CD14-positive monocyte (primary cell): ENCODE results near the gene SH3RF1. TPM values are rescaled to one million over a fixed set of nuclear protein-coding genes. Genes with fewer than 3 reads are reported as not detected.
A peak's percentile ranks its signal among the peaks of the same experiment; 100 is the strongest.

Experiments used
- DNase-seq, 3 donors: peaks; one replicate each; pipeline ENCODE4 v3.0.0-alpha.2; 2011 to 2022
- H2AFZ ChIP-seq: 2 replicates; pipeline ENCODE4 v1.6.0; 2012; ENCODE audit warnings: mild to moderate bottlenecking, low read depth, low read length, inconsistent platforms; ENCODE audit not compliant: insufficient read depth, poor library complexity, severe bottlenecking
- H3K27ac ChIP-seq, 2 donors: 1 replicate in 1 of 2; 2 replicates in 1 of 2; pipeline ENCODE4 v1.5.1; 2012 to 2013; ENCODE audit warnings: low read length in 2 of 2, control low read depth in 1 of 2, inconsistent platforms in 1 of 2, low read depth in 1 of 2, mild to moderate bottlenecking in 1 of 2
- H3K27me3 ChIP-seq, 2 donors: one replicate each; pipeline versions ENCODE4 v1.6.0 to v1.6.1; 2011 to 2013; ENCODE audit warnings: low read length in 2 of 2; ENCODE audit not compliant: control insufficient read depth in 2 of 2, insufficient read depth in 2 of 2
- H3K36me3 ChIP-seq, 2 donors: replicated peaks in 1 of 2; 1 replicate in 1 of 2; 2 replicates in 1 of 2; pipeline versions ENCODE4 v1.5.1 to v1.6.1; 2012 to 2013; ENCODE audit warnings: low read length in 2 of 2, control low read depth in 1 of 2, inconsistent platforms in 1 of 2, mild to moderate bottlenecking in 1 of 2; ENCODE audit not compliant: insufficient read depth in 2 of 2, control insufficient read depth in 1 of 2
- H3K4me1 ChIP-seq, 2 donors: 1 replicate in 1 of 2; 2 replicates in 1 of 2; pipeline versions ENCODE4 v1.5.1 to v1.6.1; 2012 to 2013; ENCODE audit warnings: low read length in 2 of 2, control low read depth in 1 of 2, inconsistent platforms in 1 of 2, mild to moderate bottlenecking in 1 of 2, moderate library complexity in 1 of 2; ENCODE audit not compliant: insufficient read depth in 2 of 2, control insufficient read depth in 1 of 2
- H3K4me2 ChIP-seq: replicated peaks from 2 replicates; pipeline ENCODE3; 2012; ENCODE audit warnings: low read length, moderate library complexity, mild to moderate bottlenecking; ENCODE audit not compliant: poor library complexity, severe bottlenecking; ENCODE audit errors: extremely low read depth
- H3K4me3 ChIP-seq, 3 experiments: fragments of 200-600 bp in 1 of 3; sonication (generic) in 1 of 3; replicated peaks in 1 of 3; 1 replicate in 2 of 3; 2 replicates in 1 of 3; pipeline ENCODE4 v1.5.1; 2011 to 2013; ENCODE audit warnings: low read length in 3 of 3, mild to moderate bottlenecking in 3 of 3, control low read depth in 2 of 3, low read depth in 2 of 3, inconsistent platforms in 1 of 3, moderate library complexity in 1 of 3
- H3K79me2 ChIP-seq: 2 replicates; pipeline ENCODE4 v1.6.0; 2012; ENCODE audit warnings: mild to moderate bottlenecking, control low read depth, inconsistent platforms, low read length, moderate library complexity; ENCODE audit not compliant: insufficient read depth
- H3K9ac ChIP-seq: 2 replicates; pipeline ENCODE4 v1.6.0; 2017; ENCODE audit warnings: low read length, mild to moderate bottlenecking; ENCODE audit not compliant: insufficient read depth, poor library complexity, severe bottlenecking
- H3K9me3 ChIP-seq, 2 donors: replicated peaks in 1 of 2; 1 replicate in 1 of 2; 2 replicates in 1 of 2; pipeline versions ENCODE4 v1.5.1 to v1.6.1; 2012 to 2013; ENCODE audit warnings: low read length in 2 of 2, control low read depth in 1 of 2; ENCODE audit not compliant: control insufficient read depth in 1 of 2, insufficient read depth in 1 of 2
- H4K20me1 ChIP-seq: 2 replicates; pipeline ENCODE4 v1.6.0; 2012; ENCODE audit warnings: mild to moderate bottlenecking, low read length, control low read depth, moderate library complexity; ENCODE audit not compliant: insufficient read depth
- H3K27ac Mint-ChIP-seq, 7 donors: one replicate each; pipeline ENCODE4 v1.8.0; 2020; ENCODE audit warnings: mild to moderate bottlenecking in 7 of 7, mixed read lengths in 7 of 7, moderate library complexity in 6 of 7, inconsistent platforms in 2 of 7
- H3K27me3 Mint-ChIP-seq, 3 donors: one replicate each; pipeline ENCODE4 v1.8.0; 2021 to 2022; ENCODE audit warnings: low read depth in 3 of 3, mild to moderate bottlenecking in 3 of 3, mixed read lengths in 3 of 3, moderate library complexity in 3 of 3, inconsistent platforms in 1 of 3
- H3K36me3 Mint-ChIP-seq, 2 donors: one replicate each; pipeline ENCODE4 v1.8.0; 2020; ENCODE audit warnings: mixed read lengths in 2 of 2, inconsistent platforms in 1 of 2, mild to moderate bottlenecking in 1 of 2
- H3K4me1 Mint-ChIP-seq: one replicate; pipeline ENCODE4 v1.8.0; 2020; ENCODE audit warnings: mild to moderate bottlenecking, mixed read lengths
- H3K4me3 Mint-ChIP-seq, 2 donors: one replicate each; pipeline ENCODE4 v1.8.0; 2020; ENCODE audit warnings: mild to moderate bottlenecking in 2 of 2, mixed read lengths in 2 of 2, moderate library complexity in 1 of 2
- H3K9me3 Mint-ChIP-seq, 7 donors: one replicate each; pipeline ENCODE4 v1.8.0; 2020 to 2022; ENCODE audit warnings: mixed read lengths in 7 of 7, mild to moderate bottlenecking in 6 of 7, moderate library complexity in 6 of 7, inconsistent platforms in 2 of 7
- WGBS: methylation state at CpG from one replicate; pipeline ENCODE4 v1.1.5; 2013; ENCODE audit warnings: missing lambda C conversion rate; ENCODE audit not compliant: insufficient coverage; 5-methylcytosine and 5-hydroxymethylcytosine counted together
- intact Hi-C, 2 donors: fragments of 100-400 bp; cut with micrococcal nuclease; formaldehyde crosslinking; loops; one replicate each; pipeline versions ENCODE4 v1.15.0 to v1.15.1; 2023
- polyA plus RNA-seq, 3 donors: library from polyadenylated mRNA; depleted of rRNA in 1 of 3; unstranded in 2 of 3; stranded (reverse) in 1 of 3; fragments of 300-500 nt in 2 of 3; fragments of >200 nt in 1 of 3; fragmentation: Illumina TruSeq in 2 of 3; gene quantifications; 1 replicate in 2 of 3; 2 replicates in 1 of 3; pipeline ENCODE4 v1.2.3, GENCODE V29; 2012 to 2021
- TF ChIP-seq, protein P1 (sequence below): fragments of 200-600 bp; IDR thresholded peaks from one replicate; pipeline ENCODE4 v1.8.0; 2022; ENCODE audit warnings: antibody characterized with exemption, mild to moderate bottlenecking

The SH3RF1 gene
- polyA plus RNA-seq, 3 donors, result 3.1 to 4.7 (median 4.4) TPM

DNA sequence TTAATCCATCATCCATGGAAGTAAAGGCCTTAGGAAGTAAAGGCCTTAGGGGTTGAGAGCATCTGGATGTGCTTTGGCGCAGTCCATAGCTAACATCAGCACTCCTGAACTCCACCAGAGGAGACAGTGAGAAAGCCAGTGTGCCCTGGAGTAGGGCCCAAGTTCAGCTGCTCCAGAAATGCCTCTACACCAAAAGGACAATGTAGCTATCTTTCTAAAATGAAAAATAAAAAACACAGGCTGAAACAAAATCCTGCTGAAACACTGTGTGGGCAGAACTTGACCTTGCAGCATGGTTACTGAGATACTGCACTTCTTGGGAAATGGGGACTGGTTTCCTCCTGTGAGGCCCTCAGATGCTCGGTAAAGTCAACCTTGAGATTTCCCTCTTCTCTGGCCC, 29.3 kb downstream of the SH3RF1 start:
- Mint-ChIP-seq H3K4me3 (no peak overlapping the region), H3K36me3 (peaks cover 2 to 6% of the 10 kb centered on the region in 2 donors), H3K27ac (peak overlapping the region in 2 of 7 donors; percentile 46), H3K27me3 (no peaks in the 10 kb centered on the region), H3K4me1 (peaks cover 28% of the 10 kb centered on the region), H3K9me3 (no peaks in the 10 kb centered on the region)
- Histone ChIP-seq H3K9me3 (no peaks in the 10 kb centered on the region), H3K9ac (no peak overlapping the region), H3K27ac (no peak overlapping the region), H3K79me2 (peaks cover 64% of the 10 kb centered on the region), H4K20me1 (peaks cover 9% of the 10 kb centered on the region), H3K27me3 (no peaks in the 10 kb centered on the region), H3K36me3 (no peaks in the 10 kb centered on the region), H2AFZ (no peak overlapping the region), H3K4me1 (peaks cover 14 to 21% of the 10 kb centered on the region in 2 donors), H3K4me2 (no peak overlapping the region), H3K4me3 (no peak overlapping the region)
- DNase-seq, result no peak
- intact Hi-C loops, result no loop called here
- TF ChIP-seq, protein P1, sequence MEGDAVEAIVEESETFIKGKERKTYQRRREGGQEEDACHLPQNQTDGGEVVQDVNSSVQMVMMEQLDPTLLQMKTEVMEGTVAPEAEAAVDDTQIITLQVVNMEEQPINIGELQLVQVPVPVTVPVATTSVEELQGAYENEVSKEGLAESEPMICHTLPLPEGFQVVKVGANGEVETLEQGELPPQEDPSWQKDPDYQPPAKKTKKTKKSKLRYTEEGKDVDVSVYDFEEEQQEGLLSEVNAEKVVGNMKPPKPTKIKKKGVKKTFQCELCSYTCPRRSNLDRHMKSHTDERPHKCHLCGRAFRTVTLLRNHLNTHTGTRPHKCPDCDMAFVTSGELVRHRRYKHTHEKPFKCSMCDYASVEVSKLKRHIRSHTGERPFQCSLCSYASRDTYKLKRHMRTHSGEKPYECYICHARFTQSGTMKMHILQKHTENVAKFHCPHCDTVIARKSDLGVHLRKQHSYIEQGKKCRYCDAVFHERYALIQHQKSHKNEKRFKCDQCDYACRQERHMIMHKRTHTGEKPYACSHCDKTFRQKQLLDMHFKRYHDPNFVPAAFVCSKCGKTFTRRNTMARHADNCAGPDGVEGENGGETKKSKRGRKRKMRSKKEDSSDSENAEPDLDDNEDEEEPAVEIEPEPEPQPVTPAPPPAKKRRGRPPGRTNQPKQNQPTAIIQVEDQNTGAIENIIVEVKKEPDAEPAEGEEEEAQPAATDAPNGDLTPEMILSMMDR, result no peak
- WGBS, result 33% methylated on average over 1 of the region's 2 CpGs

DNA sequence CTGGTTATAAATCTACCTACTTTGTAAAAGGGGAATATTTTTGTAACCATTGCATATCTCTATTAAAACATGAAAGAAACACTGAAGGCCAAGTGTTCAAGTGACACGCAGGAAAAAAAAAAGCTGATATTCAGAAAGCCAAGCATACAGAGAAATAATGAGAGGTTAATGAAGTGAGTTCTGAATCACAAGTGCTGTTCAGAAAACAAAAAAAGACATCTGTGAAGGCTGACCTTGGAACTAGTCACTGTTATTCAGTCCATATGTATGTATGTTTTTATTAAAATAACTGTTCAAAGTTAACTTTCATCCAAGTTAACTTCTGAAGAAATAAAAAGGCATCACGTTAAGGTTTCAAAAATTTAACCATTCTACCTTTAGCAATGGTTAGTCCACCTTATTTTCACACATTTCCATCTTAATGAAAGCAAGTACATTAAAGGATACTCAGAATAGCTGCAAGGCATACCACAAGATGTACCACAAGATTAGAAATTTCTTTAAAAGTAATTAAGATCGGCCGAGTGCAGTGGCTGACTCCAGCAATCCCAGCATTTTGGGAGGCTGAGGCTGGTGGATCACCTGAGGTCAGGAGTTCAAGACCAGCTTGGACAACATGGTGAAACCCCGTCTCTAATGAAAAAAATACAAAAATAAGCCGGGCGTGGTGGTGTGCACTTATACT, 31.4 kb downstream of the SH3RF1 start:
- H3K27ac Mint-ChIP-seq, result peak overlapping the region in 1 of 7 donors; percentile 26
- intact Hi-C loops, result no loop called here
- Histone ChIP-seq H4K20me1 (peaks cover 9% of the 10 kb centered on the region), H3K27ac (no peak overlapping the region), H3K79me2 (peaks cover 65% of the 10 kb centered on the region), H3K4me3 (no peak overlapping the region), H3K27me3 (no peaks in the 10 kb centered on the region), H3K9me3 (no peaks in the 10 kb centered on the region), H3K4me2 (no peak overlapping the region), H2AFZ (no peak overlapping the region), H3K36me3 (no peaks in the 10 kb centered on the region), H3K4me1 (peaks cover 7 to 9% of the 10 kb centered on the region in 2 donors), H3K9ac (no peak overlapping the region)
- WGBS, result 100% methylated on average over 3 of the region's 7 CpGs
- H3K9me3 Mint-ChIP-seq, result no peaks in the 10 kb centered on the region
- H3K4me1 Mint-ChIP-seq, result peaks cover 17% of the 10 kb centered on the region
- no peak overlapping the region for H3K4me3 Mint-ChIP-seq
- no peaks in the 10 kb centered on the region for H3K27me3 Mint-ChIP-seq
- peaks cover 2 to 6% of the 10 kb centered on the region in 2 donors for H3K36me3 Mint-ChIP-seq
- no peak for DNase-seq
- TF ChIP-seq, protein P1, result no peak
